Skeletal muscle cell (primary cell): ENCODE measurements around the gene CYP4F3.
"Not testable (repeated sequence)": the region's sequence is repeated elsewhere in the genome, so short reads cannot be mapped to it uniquely, and the experiment has no call there.

Experiments used
- DNase-seq: peaks from one replicate; pipeline ENCODE4 v3.0.0-alpha.2; 2010; ENCODE audit warnings: low read depth
- H3K4me3 ChIP-seq: 2 replicates; pipeline ENCODE4 v1.5.1; 2011; ENCODE audit warnings: low read depth, mild to moderate bottlenecking, control low read depth, low read length, moderate library complexity

Gene CYP4F3

DNA sequence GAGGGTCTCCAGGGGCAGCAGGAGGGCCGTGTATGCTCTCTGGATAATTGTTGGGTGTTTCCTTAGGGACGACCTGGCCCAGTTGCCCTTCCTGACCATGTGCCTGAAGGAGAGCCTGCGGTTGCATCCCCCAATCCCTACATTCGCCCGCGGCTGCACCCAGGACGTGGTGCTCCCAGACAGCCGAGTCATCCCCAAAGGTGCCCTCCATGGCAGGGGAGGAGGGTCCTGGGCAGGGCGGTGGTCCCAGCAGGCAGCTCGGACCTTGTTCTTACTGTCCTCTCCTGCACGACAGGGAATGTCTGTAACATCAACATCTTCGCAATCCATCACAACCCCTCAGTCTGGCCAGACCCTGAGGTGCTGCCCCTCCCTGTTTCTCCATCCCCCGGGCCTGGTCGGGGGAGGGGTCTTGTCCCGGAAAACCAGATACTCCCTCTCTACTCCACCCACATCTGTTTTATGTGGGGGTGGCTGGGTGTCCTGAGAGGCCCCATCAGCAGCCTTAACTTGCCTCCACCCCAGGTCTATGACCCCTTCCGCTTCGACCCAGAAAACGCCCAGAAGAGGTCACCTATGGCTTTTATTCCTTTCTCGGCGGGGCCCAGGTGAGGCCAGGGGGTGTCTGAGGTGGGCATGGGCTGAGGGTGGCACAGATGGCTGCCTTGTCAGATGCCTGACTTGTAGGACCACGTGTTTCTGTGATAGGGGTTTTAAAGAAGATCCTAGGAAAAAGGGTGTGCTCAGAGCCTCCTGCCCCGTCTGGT, 12.3 kb upstream of the CYP4F3 start:
- DNase-seq, result no peak
- H3K4me3 ChIP-seq, result no peak overlapping the region

DNA sequence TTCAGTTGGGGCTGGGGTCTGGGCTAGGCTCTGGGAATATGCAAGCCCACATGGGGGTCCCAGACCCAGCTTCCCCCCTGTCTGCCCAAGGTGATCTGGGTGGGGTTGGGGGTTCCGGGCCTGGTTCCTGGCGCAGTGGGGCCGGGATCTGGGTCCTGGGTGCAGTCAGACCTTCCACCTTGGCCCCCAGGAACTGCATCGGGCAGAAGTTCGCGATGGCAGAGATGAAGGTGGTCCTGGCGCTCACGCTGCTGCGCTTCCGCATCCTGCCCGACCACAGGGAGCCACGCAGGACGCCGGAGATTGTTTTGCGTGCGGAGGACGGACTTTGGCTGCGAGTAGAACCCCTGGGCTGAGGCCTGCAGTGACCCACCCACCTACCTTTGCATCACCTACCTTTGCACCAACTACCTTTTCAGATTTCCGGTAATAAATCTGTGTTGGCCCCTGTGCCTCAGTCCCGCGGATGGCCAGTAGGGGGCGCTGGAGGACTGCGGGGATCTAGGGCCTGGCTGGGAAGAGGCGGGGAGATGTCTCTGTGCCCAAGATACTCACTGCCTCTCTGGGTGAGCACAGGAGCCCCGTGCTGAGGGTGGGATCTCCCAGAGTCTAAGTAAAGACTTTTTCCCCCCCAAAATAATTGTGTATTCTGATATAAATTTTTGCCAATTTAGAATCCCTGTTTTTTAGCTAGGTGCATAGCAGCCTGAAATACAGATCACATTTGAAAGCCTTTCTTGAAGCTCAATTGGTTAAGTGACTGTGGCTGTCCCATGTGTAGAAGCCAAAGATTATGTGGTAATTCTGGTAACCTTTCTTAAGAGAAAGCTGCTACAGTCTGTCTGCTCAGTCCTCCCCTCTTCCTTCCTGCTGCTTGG, 11.5 kb upstream of the CYP4F3 start:
- H3K4me3 ChIP-seq, result no peak overlapping the region

DNA sequence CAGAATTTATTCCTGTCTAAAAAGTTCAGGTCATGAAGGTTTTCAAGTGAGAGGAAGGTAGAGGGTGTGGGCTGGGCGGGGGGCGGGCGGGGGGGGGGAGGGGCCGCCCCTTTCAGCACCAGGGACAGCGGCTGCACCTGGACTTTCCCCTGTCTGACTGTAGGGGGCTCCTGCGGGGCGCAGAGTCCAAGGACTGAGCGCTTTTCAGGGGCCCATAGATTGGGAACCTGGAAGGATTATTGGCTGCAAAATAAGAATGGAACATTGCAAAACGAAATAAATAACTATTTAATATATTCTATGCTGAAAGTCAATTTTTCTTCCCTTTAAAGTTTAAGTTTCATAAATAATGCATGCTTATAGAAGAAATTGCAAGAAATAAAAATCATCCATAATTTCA, 8.9 kb upstream of the CYP4F3 start:
- DNase-seq, result no peak
- H3K4me3 ChIP-seq, result no peak overlapping the region

More for the DNA sequence above, 11.5 kb upstream of the CYP4F3 start:
- no peak for DNase-seq

DNA sequence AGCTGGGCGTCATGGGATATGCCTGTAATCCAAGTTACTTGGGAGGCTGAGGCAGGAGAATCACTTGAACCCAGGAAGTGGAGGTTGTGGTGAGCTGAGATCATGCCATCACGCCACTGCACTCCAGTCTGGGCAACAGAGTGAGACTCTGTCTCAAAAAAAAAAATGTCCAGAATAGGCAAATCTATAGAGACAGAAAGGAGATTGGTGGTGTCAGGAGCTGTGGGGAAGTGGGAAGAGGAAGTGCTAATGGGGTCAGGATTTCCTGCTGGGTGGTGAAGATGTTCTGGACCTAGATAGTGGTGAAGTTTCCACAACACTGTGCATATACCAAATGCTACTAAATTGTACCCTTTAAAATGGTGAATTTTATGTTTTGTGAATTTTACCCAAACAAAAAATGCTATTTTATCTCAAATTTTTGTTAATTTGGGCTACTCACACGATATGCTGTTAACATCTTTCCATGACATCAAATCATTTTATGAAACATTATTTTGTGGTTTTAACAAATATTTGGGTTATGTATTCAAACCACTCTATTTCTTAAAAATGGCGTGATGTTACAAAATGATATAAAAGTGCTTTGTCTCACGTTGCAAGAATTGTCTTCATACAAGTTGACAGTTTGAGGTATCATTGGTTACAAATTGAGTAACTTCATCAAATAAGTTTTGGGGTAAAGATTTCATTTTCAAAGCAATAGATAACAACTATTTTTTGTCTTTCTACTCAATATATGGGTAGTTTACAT, 7.4 kb upstream of the CYP4F3 start:
- no peak overlapping the region for H3K4me3 ChIP-seq
- DNase-seq, result no peak

DNA sequence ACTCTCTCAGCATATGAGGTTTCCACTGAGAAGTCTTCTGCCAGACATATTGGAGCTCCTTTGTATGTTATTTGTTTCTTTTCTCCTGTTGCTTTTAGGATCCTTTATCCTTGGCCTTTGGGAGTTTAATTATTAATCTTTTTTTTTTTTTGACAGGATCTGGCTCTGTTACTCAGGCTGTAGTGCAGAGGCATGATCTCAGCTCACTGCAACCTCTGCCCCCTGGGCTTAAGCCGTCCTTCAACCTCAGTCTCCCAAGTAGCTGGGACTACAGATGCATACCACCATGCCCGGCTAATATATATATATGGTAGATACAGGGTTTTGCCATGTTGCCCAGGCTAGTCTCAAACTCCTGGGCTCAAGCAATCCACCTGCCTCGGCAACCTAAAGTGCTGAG, 6.6 kb upstream of the CYP4F3 start:
- H3K4me3 ChIP-seq, result no peak overlapping the region
- DNase-seq, result no peak

DNA sequence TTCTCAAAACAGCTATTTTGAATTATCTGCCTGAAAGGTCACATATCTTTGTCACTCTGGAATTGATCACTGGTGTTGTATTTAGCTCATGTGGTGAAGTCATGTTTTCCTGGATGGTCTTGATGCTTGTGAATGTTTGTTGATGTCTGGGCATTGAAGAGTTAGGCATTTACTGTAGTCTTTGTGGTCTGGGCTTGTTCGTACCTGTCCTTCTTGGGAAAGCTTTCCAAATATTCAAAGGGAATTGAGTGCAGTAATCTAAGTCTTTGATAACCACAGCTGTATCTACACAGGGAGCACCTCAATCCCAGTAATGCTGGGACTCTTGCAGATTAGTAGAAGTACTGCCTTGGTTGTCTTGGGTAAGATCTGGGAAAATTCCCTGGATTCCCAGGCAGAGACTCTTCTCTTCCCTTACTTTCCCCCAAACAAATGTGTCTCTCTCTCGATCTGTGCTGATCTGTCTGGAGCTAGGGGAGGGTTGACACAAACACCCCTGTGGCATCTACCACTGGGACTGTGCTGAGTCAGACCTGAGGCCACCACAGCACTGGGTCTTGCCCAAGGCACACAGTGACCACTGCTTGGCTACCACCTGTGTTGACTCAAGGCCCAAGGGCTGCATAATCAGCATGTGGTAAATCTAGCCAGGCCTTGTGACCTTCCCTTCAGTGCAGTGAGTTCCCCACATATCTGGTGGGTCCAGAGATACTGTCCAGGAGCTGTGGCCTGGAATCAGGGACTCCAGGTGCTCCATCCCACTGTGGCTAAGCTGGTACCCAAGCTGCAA, 5.5 kb upstream of the CYP4F3 start:
- no peak overlapping the region for H3K4me3 ChIP-seq
- no peak for DNase-seq

DNA sequence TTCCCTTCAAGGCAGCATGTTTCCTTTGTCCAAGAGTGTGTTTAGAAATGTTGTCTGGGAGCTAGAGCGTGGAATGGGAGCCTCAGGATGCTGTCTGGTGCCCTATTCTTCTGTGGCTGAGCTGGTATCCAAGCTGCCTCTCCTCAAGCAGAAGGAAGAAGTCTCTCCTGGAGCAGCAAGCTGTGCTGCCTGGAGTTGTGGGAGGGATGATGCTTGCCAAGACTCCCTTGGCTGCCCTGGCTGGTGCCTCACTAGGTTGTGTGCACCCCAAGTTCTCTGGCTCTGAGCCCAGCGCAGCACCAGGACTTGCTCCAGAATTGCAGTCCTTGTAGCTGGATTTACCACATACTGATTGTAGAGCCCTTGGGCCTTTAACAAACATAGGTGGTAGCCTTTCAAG, 4.7 kb upstream of the CYP4F3 start:
- H3K4me3 ChIP-seq, result no peak overlapping the region
- no peak for DNase-seq

DNA sequence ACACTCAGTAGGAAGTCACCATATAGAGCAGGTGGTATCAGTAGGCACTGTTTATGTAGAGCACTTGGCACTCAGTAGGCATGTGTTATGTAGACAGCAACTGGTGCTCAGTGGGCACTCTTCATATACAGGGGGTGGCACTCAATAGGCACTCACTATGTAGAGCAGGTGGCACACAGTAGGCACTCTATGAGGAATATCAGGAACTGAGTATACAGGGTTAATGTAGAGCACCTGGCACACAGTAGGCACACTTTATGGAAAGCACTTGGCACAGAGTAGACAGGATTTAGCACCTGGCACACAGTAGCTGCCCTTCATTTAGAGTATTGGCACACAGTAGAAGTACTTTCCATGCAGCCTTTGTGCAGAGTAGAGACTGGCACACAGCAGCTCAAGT, 1.1 kb upstream of the CYP4F3 start:
- no peak for DNase-seq
- H3K4me3 ChIP-seq, result no peak overlapping the region

DNA sequence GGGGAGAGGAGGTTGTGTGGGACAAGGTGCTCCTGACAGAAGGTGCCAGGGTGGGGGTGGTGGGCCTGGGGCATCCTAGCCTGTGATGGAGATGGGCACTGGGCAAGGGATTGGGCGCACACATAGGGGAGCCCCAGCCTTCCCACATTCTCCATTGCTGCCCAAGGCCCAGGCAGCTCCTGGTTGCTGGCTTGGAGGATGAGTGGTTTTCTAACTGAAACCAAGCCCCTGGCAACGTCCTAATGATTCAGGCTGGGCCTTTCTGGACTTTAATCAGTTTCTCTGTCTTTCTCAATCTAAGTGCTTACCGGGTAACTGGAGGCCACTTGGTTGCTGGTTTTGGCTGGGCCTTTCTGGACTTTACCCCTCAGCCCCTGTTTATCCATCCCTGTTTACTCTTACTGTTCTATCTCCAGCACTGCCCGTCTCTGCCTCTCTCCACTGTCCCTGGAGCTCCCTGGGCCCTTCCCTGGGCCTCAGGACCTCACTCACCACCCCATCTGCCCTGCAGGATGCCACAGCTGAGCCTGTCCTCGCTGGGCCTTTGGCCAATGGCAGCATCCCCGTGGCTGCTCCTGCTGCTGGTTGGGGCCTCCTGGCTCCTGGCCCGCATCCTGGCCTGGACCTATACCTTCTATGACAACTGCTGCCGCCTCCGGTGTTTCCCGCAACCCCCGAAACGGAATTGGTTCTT, 354 bp downstream of the CYP4F3 start:
- DNase-seq, result no peak
- H3K4me3 ChIP-seq, result no peak overlapping the region

DNA sequence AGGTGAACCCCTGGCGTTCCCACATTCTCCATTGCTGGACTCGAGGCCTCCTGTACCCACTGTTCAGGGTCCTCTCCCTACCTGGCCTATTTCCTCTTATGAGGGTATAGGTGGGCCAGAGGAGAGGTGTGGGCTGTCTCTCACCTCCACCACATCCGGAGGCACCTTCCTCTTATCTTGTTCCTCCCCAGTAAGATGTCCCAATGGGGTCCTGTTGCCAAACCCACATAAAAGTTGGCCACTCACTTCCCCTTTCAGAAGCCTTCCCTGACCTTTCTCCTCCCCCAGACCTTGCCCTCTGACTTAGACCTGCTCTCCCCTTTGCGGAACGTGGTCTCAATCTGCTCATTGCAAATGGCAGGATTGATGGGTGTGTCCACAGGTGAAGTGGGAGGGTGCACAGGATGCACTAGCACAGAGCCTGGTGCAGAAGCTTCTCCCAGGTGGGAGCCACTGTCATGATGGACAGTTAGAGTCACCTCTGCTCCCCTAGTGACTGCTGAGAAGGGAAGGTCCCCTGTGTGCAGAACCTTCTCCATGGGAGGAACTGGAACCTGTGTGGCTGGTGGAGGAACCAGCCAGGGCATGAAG, 1.3 kb downstream of the CYP4F3 start:
- H3K4me3 ChIP-seq, result no peak overlapping the region
- DNase-seq, result no peak

DNA sequence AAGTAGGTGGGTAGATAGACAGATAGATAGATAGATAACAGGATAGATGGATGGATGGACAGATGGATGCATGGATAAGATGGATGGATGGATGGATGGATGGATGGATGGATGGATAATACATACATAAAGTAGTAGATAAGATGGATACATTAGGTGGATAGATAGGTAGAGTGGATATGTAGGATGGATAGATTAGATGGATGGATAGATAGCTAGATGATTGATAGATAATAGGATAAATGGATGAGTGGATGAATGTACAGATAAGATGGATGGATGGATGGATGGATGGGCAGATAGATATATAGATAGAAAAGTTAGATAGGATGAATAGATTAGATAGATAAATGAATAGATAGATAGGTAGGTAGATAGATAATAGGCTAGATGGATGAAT, 2.1 kb downstream of the CYP4F3 start:
- no peak for DNase-seq
- H3K4me3 ChIP-seq, result no peak overlapping the region

DNA sequence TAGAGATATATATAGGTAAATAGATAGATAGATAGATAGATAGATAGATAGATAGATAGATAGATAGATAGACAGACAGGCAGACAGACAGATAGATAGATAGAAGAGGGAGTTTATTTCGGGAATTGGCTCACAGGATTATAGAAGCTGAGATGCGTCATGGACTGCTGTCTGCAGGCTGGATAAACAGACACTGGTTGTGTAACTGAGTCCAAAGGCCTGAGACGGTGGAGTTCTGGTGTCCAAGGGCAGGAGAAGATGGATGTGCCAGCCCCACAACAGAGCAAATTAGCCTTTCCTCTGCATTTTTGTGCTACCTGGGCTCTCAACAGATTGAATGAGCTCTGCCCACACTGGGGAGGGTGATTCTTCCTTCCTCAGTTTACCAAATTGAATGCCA, 2.7 kb downstream of the CYP4F3 start:
- no peak for DNase-seq
- no peak overlapping the region for H3K4me3 ChIP-seq

DNA sequence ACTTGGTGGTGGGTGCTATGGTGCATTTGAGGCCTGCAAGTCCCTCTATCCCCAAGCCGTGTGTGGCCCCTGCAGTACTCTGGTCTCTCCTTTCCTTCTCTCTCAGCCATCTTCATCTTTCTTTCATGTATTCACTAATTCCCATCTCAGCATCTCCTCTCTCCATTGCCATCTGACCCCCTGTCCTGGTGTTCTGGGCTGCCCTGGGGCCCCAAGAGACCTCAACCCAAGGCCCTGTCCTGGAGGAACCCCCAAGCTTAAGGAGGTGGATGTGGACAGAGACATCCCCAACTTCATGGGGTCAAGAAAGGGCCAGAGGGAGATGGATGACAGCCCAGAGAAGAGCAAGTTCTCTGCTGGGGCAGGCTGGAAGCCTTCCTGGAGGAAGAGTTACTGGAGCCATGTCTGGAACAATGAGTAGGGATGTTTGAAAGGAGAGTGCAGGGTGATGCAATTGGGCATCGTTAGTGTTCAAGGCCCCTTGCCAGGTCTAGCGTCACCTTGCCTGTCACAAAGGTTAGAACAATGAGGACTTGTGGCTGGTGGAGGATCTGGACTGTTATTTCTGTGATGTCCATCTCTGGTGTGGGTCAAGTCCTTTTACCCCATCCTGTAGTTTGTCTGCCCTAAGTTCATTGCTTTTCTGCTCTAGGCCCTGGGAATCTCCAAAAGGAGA, 3.5 kb downstream of the CYP4F3 start:
- no peak overlapping the region for H3K4me3 ChIP-seq
- no peak for DNase-seq

DNA sequence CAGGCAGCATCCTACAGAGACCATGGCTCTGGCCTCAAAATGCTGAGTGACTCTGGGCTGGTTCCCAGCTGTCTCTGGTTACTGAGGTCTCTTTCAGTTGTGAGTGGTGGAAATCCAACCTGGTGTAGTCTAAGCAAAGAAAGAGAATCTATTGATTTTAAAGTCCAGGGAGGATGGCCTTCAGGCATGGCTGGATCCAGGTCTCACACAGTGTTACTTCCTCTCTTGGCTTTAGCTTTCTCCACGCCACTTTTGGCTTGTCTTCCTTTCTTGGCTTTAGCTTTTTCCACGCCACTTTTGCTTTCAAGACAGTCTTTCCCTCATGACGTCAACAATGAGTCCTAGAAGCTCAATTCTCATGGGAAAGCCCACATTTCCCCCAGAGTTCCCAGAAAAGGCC, 4.1 kb downstream of the CYP4F3 start:
- no peak overlapping the region for H3K4me3 ChIP-seq
- no peak for DNase-seq

DNA sequence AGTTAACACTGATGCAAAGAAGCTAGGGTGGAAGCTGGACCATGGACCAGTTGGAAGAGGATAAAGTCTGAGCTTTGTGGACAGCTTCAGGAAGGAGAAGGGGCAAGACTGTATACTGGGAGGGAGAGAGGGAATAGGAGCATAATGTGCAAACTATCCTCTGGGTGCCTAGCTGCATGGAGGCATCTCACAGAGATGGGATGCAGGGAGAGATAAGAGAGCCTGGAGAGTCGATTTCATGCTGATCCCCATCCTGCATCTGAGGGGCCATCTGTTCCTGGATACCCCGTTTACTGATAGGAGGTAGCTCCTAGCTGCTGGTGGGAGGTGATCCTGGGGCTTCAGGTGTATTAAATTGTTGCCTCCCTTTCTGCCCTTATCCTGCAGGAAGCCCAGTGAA, 8.8 kb downstream of the CYP4F3 start:
- DNase-seq, result no peak
- H3K4me3 ChIP-seq, result no peak overlapping the region

DNA sequence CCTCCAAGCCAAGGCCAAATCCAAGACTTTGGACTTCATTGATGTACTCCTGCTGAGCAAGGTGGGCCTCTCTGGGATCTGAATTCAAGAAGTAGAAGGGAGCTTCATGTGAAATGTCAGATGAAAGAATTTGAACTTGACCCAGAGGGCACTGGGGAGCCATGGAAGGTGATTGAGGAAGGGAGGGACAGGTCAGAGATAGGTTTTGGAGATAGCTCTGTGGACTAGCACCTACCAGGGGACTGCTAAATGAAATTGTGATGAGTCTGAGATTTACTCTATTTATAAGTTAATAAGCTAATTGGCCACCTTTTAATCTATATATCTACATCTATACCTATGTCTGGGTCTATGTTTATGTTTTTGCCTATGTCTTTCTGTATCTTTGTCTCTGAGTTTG, 9.4 kb downstream of the CYP4F3 start:
- not testable (repeated sequence) for DNase-seq, H3K4me3 ChIP-seq

DNA sequence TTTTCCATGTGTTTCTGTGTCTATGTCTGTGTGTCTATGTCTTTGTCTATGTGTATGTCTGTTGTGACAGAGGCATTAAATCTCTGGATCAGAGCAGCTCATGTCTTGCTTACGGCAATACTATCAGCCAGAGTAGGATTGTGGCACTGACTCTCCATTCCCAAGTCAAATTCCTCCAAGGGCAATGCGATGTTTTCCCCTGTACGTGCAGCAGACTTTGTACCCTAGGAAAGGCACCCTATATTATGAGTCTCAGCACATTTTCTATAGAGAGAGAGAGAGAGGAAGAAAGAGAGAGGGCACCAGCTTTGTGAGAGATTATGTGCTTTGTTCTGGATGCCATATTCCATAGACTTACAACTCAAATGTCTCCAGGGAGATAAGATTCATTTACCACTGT, 11.1 kb downstream of the CYP4F3 start:
- no peak for DNase-seq

More for the DNA sequence above, 11.1 kb downstream of the CYP4F3 start:
- no peak overlapping the region for H3K4me3 ChIP-seq
